Mucosa of rectum (tissue), 2 donors: ENCODE data around the gene GBP6.
A peak's percentile ranks its signal among the peaks of the same experiment; 100 is the strongest.
"Not testable (repeated sequence)": the region's sequence is repeated elsewhere in the genome, so short reads cannot be mapped to it uniquely, and the experiment has no call there.

Source experiments
- H3K27ac ChIP-seq, 2 donors: one replicate each; pipeline ENCODE4 v1.7.0; 2013; ENCODE audit warnings: inconsistent platforms in 2 of 2, low read depth in 2 of 2, low read length in 2 of 2
- H3K27me3 ChIP-seq, 2 donors: one replicate each; pipeline ENCODE4 v1.7.0; 2013; ENCODE audit warnings: low read length in 2 of 2; ENCODE audit not compliant: control insufficient read depth in 2 of 2, insufficient read depth in 2 of 2
- H3K36me3 ChIP-seq, 2 donors: one replicate each; pipeline ENCODE4 v1.7.0; 2013; ENCODE audit warnings: low read length in 2 of 2; ENCODE audit not compliant: control insufficient read depth in 2 of 2, insufficient read depth in 2 of 2
- H3K4me1 ChIP-seq, 2 donors: one replicate each; pipeline ENCODE4 v1.7.0; 2013; ENCODE audit warnings: low read length in 2 of 2, mild to moderate bottlenecking in 1 of 2; ENCODE audit not compliant: control insufficient read depth in 2 of 2, insufficient read depth in 2 of 2
- H3K4me3 ChIP-seq, 2 donors: one replicate each; pipeline ENCODE4 v1.7.0; 2013; ENCODE audit warnings: low read length in 2 of 2
- H3K9ac ChIP-seq, 2 donors: one replicate each; pipeline ENCODE4 v1.7.0; 2013; ENCODE audit warnings: low read length in 2 of 2, low read depth in 1 of 2, mild to moderate bottlenecking in 1 of 2
- H3K9me3 ChIP-seq, 2 donors: one replicate each; pipeline ENCODE4 v1.7.0; 2013; ENCODE audit warnings: low read length in 2 of 2; ENCODE audit not compliant: control insufficient read depth in 2 of 2
- donor health status: healthy.
- donor health status: Normal muscosa, but diverticular disease.

GBP6 gene

DNA sequence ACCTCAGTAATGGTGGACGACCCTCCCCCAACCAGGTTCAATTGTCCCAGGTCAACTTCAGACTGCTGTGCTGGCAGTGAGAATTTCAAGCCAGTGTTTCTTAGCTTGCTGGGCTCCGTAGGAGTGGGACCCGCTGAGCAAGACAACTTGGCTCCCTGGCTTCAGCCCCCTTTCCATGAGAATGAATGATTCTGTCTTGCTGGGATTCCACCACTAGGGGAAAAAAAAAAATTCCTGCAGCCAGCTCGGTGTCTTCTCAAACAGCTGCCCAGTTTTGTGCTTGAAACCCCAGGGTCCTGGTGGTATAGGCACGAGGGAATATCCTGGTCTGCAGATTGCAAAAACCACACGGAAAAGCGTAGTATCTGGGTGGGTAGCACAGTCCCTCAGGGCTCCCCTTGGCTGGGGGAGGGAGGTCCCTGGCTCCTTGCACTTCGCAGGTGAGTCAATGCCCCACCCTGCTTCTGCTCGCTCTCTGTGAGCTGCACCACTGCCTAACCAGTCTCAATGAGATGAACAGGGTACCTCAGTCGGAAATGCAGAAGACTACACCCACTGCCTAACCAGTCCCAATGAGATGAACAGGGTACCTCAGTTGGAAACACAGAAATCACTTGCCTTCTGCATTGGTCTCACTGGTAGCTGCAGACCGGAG lies 41.5 kb downstream of the GBP6 start:
- Histone ChIP-seq H3K9me3 (no peaks in the 10 kb centered on the region), H3K27me3 (no peaks in the 10 kb centered on the region), H3K27ac (no peak overlapping the region), H3K4me3 (no peak overlapping the region), H3K9ac (no peak overlapping the region), H3K36me3 (no peaks in the 10 kb centered on the region), H3K4me1 (no peaks in the 10 kb centered on the region)

DNA sequence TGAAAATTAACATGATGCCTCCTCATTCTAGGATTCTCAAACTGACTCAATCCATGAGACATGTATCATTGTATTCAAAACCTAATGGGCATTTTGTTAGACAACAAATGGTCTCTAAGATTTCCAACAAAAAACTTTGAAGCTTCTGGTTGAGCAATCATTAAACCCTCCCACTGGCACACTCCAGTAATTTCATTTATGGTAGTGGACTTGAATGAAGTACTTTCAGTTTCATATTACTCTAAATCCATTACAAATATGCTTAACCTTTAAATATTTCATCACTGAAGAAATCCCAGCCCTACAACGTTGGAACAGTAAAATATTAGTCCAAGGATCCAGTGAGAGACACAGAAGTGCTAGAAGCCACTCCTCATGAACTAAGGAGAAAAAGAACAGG lies 43.5 kb downstream of the GBP6 start:
- peak overlapping the region; percentile 48 to 66 for H3K4me3 ChIP-seq
- no peaks in the 10 kb centered on the region for H3K36me3 ChIP-seq
- H3K27me3 ChIP-seq = no peaks in the 10 kb centered on the region
- H3K9ac ChIP-seq = no peak overlapping the region
- H3K27ac ChIP-seq = peak overlapping the region; percentile 32 to 47
- no peaks in the 10 kb centered on the region for H3K4me1 ChIP-seq
- H3K9me3 ChIP-seq = no peaks in the 10 kb centered on the region

DNA sequence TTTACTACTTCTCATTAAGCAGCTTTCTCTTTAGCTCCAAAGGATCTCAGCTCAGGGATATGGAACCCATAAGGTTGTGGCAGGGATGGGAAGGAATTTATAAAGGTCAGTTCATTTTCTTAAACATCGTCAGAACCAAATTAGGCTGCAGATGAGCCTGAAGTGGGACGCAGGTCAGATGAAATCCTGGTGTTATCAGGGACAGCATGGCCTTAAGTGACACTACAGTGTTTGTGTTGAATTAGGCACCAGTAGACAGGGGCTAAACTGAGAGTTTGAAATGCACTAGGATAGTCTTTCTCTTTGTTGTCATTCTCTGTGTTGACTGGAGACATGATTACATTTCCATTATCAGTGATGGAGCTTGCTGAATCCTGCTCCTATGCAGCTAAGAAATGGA lies 43.9 kb downstream of the GBP6 start:
- peak overlapping the region; percentile 32 to 47 for H3K27ac ChIP-seq
- not testable (repeated sequence) for H3K27me3 ChIP-seq, H3K36me3 ChIP-seq, H3K4me1 ChIP-seq, H3K9me3 ChIP-seq, H3K9ac ChIP-seq
- H3K4me3 ChIP-seq = peak overlapping the region; percentile 48 to 66

DNA sequence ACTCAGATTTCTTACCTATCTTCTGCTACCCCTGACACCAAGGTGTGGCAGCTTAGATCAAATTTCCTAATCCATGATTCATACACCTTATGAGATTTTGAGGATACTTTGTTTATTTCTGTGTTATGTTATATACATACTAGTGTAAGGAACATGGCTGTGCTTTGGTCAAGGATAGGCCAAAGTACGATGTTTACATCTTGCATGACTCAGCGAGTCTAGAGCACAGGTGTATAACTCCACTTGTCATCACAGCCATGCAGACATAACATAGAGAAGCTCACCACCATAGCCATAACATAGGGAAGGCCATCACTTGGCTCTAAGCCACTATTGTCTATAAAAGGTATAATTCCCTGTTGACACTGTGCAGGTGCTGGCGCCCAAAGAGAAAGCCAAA lies 61.2 kb downstream of the GBP6 start:
- Histone ChIP-seq H3K36me3 (no peaks in the 10 kb centered on the region), H3K27ac (no peak overlapping the region)

DNA sequence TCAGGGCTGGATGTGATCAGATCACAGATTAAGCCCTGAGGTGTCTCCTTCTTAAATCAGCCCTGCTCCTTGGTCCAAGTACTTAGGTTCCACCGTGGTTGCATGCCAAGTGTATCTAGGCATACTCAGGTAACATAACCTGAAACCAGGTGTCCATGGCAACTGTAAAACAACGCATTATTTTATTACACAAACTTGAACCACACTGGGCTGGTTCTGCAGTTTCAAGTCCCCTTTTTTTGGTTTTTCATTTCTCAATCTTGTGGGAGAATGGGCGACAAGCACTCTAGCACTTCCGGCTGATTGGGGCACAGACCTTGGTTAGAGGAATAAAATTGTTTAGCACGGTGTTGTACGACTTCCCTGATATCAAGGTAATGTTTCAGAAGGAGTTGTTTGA lies 65.2 kb downstream of the GBP6 start:
- H3K27me3 ChIP-seq = no peaks in the 10 kb centered on the region
- no peaks in the 10 kb centered on the region for H3K36me3 ChIP-seq
- H3K4me3 ChIP-seq = no peak overlapping the region
- no peaks in the 10 kb centered on the region for H3K9me3 ChIP-seq
- H3K27ac ChIP-seq = no peak overlapping the region
- no peaks in the 10 kb centered on the region for H3K4me1 ChIP-seq
- no peak overlapping the region for H3K9ac ChIP-seq

More for the DNA sequence above, 61.2 kb downstream of the GBP6 start:
- Histone ChIP-seq H3K4me1 (no peaks in the 10 kb centered on the region), H3K9ac (no peak overlapping the region), H3K27me3 (no peaks in the 10 kb centered on the region), H3K9me3 (no peaks in the 10 kb centered on the region), H3K4me3 (no peak overlapping the region)

DNA sequence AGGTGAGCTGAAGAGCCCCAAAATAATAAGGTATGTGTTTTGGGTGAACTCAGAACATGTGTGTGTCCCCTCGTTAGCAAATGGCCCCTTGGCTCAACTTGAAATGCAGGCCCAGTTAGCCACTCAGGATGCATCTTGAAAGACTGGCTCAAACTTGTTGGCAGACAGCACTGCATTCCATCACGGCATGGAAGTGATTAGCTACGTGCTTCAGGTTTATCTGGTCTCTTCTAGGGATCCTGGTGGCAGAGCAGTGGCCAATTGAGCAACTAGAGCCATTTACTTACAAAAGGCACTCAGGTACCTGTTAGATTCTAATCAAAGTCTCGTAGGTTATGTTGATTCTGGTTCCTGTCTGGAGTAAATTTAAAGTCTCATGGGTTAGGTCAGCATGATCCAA lies 65.8 kb downstream of the GBP6 start:
- H3K36me3 ChIP-seq, H3K9ac ChIP-seq, H3K4me1 ChIP-seq, H3K4me3 ChIP-seq, H3K9me3 ChIP-seq, H3K27ac ChIP-seq, H3K27me3 ChIP-seq: not testable (repeated sequence)

DNA sequence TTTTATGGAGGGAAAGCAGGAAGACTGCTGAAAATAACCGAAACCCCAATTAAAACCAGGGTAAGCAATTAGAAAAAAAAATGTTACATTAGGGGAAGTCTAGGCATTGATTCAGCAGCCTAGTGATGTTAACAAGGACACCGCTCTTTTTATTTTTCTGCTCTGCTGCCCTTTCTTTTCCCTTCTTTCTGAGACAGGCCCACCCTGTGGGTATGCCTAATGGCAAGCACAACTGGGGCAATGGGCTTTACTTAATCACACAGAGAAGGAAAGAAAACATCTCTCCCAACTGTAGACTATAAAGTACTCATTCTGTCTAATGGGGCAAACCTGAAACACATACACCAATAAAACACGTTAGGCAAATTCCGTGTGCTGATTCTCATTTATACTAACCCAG lies 69.6 kb downstream of the GBP6 start:
- Histone ChIP-seq H3K4me3 (no peak overlapping the region), H3K4me1 (no peaks in the 10 kb centered on the region), H3K9ac (no peak overlapping the region), H3K27ac (no peak overlapping the region), H3K27me3 (no peaks in the 10 kb centered on the region), H3K36me3 (no peaks in the 10 kb centered on the region), H3K9me3 (no peaks in the 10 kb centered on the region)

DNA sequence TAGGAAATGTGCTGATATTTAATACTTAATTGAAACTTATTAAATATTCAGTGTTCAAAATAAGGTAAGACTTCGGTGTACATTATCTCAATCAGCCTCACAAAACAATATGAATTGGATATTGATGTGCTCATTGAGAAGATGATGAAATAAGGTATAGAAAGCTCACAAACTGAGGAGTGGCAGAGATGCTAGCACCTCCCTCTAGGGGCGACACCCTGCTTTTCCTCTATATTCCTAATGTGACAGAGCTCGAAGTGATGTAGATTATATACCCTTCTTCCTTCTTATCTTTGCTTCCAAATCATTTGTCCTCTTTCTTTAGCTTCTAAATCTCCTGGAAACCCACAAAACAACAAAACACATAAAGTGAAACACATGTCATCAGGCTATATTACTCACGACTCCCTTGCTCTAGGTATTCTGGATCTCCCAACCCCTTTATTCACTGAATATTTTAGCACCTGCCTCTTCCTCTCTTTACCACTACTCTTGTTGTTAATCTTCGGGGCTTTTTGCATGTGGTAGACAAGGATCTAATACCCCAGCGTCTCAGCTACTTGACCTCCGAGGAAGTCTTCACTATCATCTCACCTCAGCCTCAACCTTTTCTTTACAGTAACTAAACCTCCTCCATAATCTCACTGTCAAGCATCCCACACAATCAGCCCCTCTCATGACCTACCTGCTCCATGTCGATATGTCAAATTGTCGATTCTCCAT lies 70.4 kb downstream of the GBP6 start:
- H3K27me3 ChIP-seq, H3K36me3 ChIP-seq, H3K9ac ChIP-seq, H3K27ac ChIP-seq, H3K4me3 ChIP-seq, H3K4me1 ChIP-seq, H3K9me3 ChIP-seq: not testable (repeated sequence)
